Measurements from ENCODE around the gene GPR87. TPM values are rescaled to one million over a fixed set of nuclear protein-coding genes. Genes with fewer than 3 reads are reported as not detected.

Gene GPR87
- total RNA-seq, 1 donor from 2014 or later: 1.0 TPM

GRCh38 chr3:151307583-151308488, 8.8 kb downstream of the GPR87 start:
- Mint-ChIP-seq H3K4me3 (no peak overlapping the region), H3K36me3 (ENCODE audit: low read depth) (no peaks in the 10 kb centered on the region), H3K27me3 (peaks cover 2% of the 10 kb centered on the region), H3K27ac (peak overlapping the region; percentile 35), H3K4me1 (peaks cover 37% of the 10 kb centered on the region), H3K9me3 (peaks cover 4% of the 10 kb centered on the region)
- no peak for DNase-seq
- intact Hi-C loops (cut with micrococcal nuclease): loop anchor here (1.0 to 10.0 kb wide), 5 partner anchors 526 to 923 kb away; partner anchors contain the start of gene SIAH2

- peaks cover 37% of the 10 kb centered on the region for H3K4me1 Mint-ChIP-seq
- H3K27ac Mint-ChIP-seq: peak overlapping the region; percentile 50
- no peak overlapping the region for H3K4me3 Mint-ChIP-seq
- intact Hi-C loops (cut with micrococcal nuclease): loop anchor here (5.0 to 10.0 kb wide), 4 partner anchors 525 to 922 kb away; partner anchors contain the start of gene SIAH2
- H3K9me3 Mint-ChIP-seq: peaks cover 7% of the 10 kb centered on the region
- H3K27me3 Mint-ChIP-seq: peaks cover 2% of the 10 kb centered on the region
- DNase-seq: no peak
- no peaks in the 10 kb centered on the region for H3K36me3 Mint-ChIP-seq (ENCODE audit: low read depth)
These were observed 9.5 kb downstream of the GPR87 start for GRCh38 chr3:151307131-151307530.

DNA sequence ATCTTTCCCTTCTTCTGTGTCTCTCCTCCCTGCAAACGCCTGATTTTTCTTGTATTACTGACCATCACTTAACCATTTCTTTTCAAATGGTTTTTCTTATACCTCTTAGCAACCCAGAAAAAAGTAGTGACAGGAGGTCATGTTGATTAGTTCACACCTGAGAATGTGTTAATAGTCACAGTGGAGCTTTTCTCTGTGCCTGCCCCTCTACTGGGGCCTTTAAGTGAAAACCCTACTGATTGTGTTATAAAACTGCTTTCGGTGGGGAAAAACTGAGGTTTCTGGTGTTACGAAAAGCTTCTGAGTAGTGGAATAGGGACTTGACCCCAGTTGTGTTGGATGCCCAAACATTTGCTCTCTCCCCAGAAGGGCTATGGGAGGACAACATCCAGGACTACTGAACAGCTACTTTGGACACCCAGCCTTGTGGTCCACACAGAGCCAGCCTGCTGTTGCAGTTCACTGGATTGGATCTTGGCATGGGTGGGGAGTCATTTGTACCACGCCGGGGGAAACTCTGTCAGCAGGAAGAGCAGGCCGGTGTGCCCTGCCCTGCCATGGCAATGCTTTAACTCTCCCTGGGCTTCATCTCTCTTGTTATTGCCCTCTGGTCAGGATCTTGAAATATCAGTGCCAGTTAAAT, 10.3 kb downstream of the GPR87 start:
- intact Hi-C loops (cut with micrococcal nuclease): loop anchor here (5.0 to 10.0 kb wide), 4 partner anchors 524 to 921 kb away; partner anchors contain the start of gene SIAH2
- peaks cover 7% of the 10 kb centered on the region for H3K9me3 Mint-ChIP-seq
- H3K4me3 Mint-ChIP-seq: peak overlapping the region; percentile 13
- peaks cover 2% of the 10 kb centered on the region for H3K27me3 Mint-ChIP-seq
- H3K4me1 Mint-ChIP-seq: peaks cover 43% of the 10 kb centered on the region
- no peaks in the 10 kb centered on the region for H3K36me3 Mint-ChIP-seq (ENCODE audit: low read depth)
- DNase-seq: no peak
- H3K27ac Mint-ChIP-seq: peak overlapping the region; percentile 80

DNA sequence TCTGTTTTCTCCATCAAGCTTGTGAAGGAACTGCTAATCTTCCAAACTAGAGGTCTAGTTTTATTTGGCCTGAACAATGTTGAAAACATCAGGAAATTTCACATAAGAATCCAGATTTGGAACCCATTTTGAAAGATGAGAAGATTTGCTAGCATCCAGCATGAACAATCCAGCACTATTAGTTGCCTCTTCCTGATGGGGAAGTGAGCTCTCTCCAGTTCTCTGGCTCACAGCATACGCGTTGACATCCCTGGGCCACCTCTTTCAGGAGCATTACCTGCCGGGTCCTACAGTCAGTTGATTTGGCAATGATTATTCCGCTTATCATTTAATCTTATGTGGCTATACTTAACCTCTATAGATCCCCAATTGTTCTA, 10.9 kb downstream of the GPR87 start:
- H3K36me3 Mint-ChIP-seq (ENCODE audit: low read depth): no peaks in the 10 kb centered on the region
- H3K27ac Mint-ChIP-seq: peak overlapping the region; percentile 80
- H3K4me3 Mint-ChIP-seq: peak overlapping the region; percentile 13
- H3K9me3 Mint-ChIP-seq: peaks cover 7% of the 10 kb centered on the region
- no peak for DNase-seq
- peaks cover 2% of the 10 kb centered on the region for H3K27me3 Mint-ChIP-seq
- intact Hi-C loops (cut with micrococcal nuclease): loop anchor here (1.0 to 10.0 kb wide), 10 partner anchors 11 to 921 kb away; partner anchors contain the start of genes GPR171, GPR87 and SIAH2
- H3K4me1 Mint-ChIP-seq: peaks cover 47% of the 10 kb centered on the region

- Mint-ChIP-seq H3K27me3 (peaks cover 2% of the 10 kb centered on the region), H3K36me3 (ENCODE audit: low read depth) (no peaks in the 10 kb centered on the region), H3K27ac (peak overlapping the region; percentile 80), H3K4me1 (peaks cover 50% of the 10 kb centered on the region), H3K9me3 (peaks cover 7% of the 10 kb centered on the region), H3K4me3 (peak overlapping the region; percentile 13)
- intact Hi-C loops (cut with micrococcal nuclease): loop anchor here (1.0 to 10.0 kb wide), 10 partner anchors 11 to 920 kb away; partner anchors contain the start of genes GPR171, GPR87 and SIAH2
- DNase-seq: peak; percentile 65
These were observed 11.4 kb downstream of the GPR87 start for GRCh38 chr3:151305060-151305774.

DNA sequence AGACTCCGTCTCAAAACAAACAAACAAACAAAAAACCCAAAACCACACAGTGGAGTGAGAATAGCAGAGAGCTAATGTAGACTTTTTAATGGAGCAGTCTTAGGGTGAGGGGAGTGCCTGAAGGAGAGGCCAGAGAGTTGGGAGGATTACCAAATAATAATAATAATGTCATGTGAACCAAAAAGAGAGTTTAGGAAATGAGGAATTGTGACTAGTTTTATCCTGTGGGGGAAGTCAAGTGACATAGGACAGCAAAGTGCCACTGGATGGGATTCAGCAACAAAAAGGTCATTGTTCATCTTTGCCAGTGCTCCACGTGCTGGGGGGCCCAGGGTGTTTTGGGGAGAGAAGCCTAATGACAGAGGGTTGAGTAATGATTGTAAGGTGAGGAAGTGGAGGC, 12.9 kb downstream of the GPR87 start:
- DNase-seq: no peak
- intact Hi-C loops (cut with micrococcal nuclease): loop anchor here (2.0 to 10.0 kb wide), 3 partner anchors 17 to 919 kb away; no protein-coding TSS in a partner anchor
- Mint-ChIP-seq H3K9me3 (peaks cover 7% of the 10 kb centered on the region), H3K4me1 (peaks cover 48% of the 10 kb centered on the region), H3K36me3 (ENCODE audit: low read depth) (no peaks in the 10 kb centered on the region), H3K27me3 (peaks cover 6% of the 10 kb centered on the region), H3K4me3 (no peak overlapping the region), H3K27ac (peak overlapping the region; percentile 10)

DNA sequence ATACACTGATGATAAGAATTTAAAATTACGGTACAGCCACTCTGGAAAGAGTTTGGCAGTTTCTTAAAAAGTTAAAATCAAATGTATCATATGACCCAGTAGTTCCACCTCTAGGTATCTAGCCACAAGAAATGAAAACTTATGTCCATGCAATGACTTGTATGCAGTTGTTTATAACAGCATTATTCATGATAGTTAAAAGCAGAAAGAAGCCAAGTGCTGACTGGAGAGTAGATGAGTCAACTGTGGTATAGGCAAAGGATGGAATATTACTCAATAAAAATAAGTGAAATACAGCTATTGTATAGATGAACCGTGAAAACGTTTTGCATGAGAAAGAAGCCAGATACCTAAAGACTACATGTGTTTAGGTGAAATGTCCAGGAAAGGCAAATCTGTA, 14.8 kb downstream of the GPR87 start:
- Mint-ChIP-seq H3K4me3 (no peak overlapping the region), H3K36me3 (ENCODE audit: low read depth) (no peaks in the 10 kb centered on the region), H3K4me1 (peaks cover 41% of the 10 kb centered on the region), H3K27ac (peak overlapping the region; percentile 17), H3K9me3 (peaks cover 7% of the 10 kb centered on the region), H3K27me3 (peaks cover 18% of the 10 kb centered on the region)
- intact Hi-C loops (cut with micrococcal nuclease): loop anchor here (1.0 to 10.0 kb wide), 2 partner anchors 17 to 917 kb away; no protein-coding TSS in a partner anchor
- DNase-seq: no peak

- peaks cover 24% of the 10 kb centered on the region for H3K27me3 Mint-ChIP-seq
These were observed 16.1 kb downstream of the GPR87 start for GRCh38 chr3:151300539-151300938.

GRCh38 chr3:151299006-151299405, 17.6 kb downstream of the GPR87 start:
- peaks cover 18% of the 10 kb centered on the region for H3K4me1 Mint-ChIP-seq
- intact Hi-C loops (cut with micrococcal nuclease): loop anchor here (10.0 kb wide), 1 partner anchor 116 kb away; no protein-coding TSS in a partner anchor
- no peak for DNase-seq
- no peak overlapping the region for H3K4me3 Mint-ChIP-seq
- H3K9me3 Mint-ChIP-seq: peaks cover 7% of the 10 kb centered on the region
- no peak overlapping the region for H3K27ac Mint-ChIP-seq
- H3K27me3 Mint-ChIP-seq: peaks cover 33% of the 10 kb centered on the region
- H3K36me3 Mint-ChIP-seq (ENCODE audit: low read depth): no peaks in the 10 kb centered on the region

More at GRCh38 chr3:151300539-151300938, 16.1 kb downstream of the GPR87 start:
- intact Hi-C loops (cut with micrococcal nuclease): loop anchor here (10.0 kb wide), 1 partner anchor 916 kb away; no protein-coding TSS in a partner anchor
- H3K36me3 Mint-ChIP-seq (ENCODE audit: low read depth): no peaks in the 10 kb centered on the region
- peaks cover 7% of the 10 kb centered on the region for H3K9me3 Mint-ChIP-seq
- H3K4me3 Mint-ChIP-seq: no peak overlapping the region
- peak; percentile 41 for DNase-seq
- no peak overlapping the region for H3K27ac Mint-ChIP-seq
- H3K4me1 Mint-ChIP-seq: peaks cover 28% of the 10 kb centered on the region

DNA sequence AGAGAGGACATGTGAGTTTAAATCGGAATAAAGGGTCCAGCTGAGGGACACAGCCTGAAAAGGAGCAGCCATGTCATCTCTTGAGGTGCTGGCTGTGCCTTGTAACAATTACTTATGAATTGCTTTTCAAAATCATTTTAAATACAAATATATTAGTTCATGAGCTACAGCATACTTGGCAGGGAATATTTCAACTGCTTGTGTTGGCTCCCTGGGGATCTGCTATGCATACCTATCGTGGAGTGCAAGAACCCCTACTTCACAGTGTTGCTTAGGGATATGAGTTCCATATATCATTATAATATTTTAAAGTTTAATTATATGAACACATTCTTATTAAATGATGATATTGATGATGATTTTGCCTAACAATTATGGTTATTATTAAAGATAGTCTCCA, 19.2 kb downstream of the GPR87 start:
- Mint-ChIP-seq H3K4me1 (peaks cover 13% of the 10 kb centered on the region), H3K4me3 (no peak overlapping the region), H3K9me3 (no peaks in the 10 kb centered on the region), H3K36me3 (ENCODE audit: low read depth) (no peaks in the 10 kb centered on the region), H3K27ac (no peak overlapping the region), H3K27me3 (peaks cover 33% of the 10 kb centered on the region)
- intact Hi-C loops (cut with micrococcal nuclease): loop anchor here (10.0 kb wide), 1 partner anchor 117 kb away; no protein-coding TSS in a partner anchor
- peak; percentile 14 for DNase-seq

GRCh38 chr3:151296226-151296625, 20.4 kb downstream of the GPR87 start:
- H3K9me3 Mint-ChIP-seq: no peaks in the 10 kb centered on the region
- no peaks in the 10 kb centered on the region for H3K36me3 Mint-ChIP-seq (ENCODE audit: low read depth)
- H3K27me3 Mint-ChIP-seq: peaks cover 36% of the 10 kb centered on the region
- H3K4me1 Mint-ChIP-seq: peaks cover 5% of the 10 kb centered on the region
- H3K4me3 Mint-ChIP-seq: no peak overlapping the region
- peak; percentile 44 for DNase-seq
- intact Hi-C loops (cut with micrococcal nuclease): loop anchor here (10.0 kb wide), 1 partner anchor 119 kb away; no protein-coding TSS in a partner anchor
- no peak overlapping the region for H3K27ac Mint-ChIP-seq

DNA sequence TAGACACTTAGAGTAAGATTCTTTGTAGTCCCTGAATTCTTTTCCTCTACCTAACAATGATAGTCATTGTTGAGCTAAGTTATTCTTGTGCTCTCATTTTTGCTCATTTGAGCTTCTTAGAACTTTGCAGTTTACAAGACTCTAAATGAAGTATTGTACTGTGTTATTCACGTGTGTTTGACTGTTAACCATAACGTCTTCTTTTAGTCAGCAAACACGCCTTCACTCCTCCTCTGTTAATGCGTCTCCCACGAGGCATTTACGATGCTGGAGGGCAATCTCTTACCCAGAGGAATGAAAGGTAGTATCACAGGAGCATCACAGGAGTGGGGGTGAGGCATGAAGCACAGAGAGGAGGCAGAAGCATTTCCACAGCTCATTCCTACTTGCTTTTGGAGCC, 23.5 kb downstream of the GPR87 start:
- peaks cover 28% of the 10 kb centered on the region for H3K27me3 Mint-ChIP-seq
- no peaks in the 10 kb centered on the region for H3K4me1 Mint-ChIP-seq
- no peak overlapping the region for H3K27ac Mint-ChIP-seq
- H3K36me3 Mint-ChIP-seq (ENCODE audit: low read depth): no peaks in the 10 kb centered on the region
- intact Hi-C loops (cut with micrococcal nuclease): loop anchor here (10.0 kb wide), 1 partner anchor 122 kb away; no protein-coding TSS in a partner anchor
- H3K4me3 Mint-ChIP-seq: no peak overlapping the region
- no peaks in the 10 kb centered on the region for H3K9me3 Mint-ChIP-seq
- peak; percentile 45 for DNase-seq

DNA sequence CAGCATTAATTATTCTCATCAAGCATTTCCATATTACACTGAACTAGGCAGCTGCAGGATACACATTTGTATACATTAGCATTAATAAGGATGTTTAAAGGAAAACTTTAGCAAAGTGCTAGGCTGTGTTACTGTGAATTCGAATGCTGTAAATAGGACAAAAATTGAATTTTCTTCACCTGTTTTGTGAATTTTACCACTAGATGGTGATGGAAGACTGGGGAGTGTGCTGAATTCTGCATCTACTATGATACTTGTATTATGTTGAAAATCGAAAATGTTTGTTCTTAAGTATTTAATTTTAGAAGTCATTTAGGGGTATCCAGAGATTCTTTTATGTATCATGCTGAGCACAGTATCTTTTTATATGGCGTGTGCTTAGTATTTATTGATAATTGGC, 25.9 kb downstream of the GPR87 start:
- Mint-ChIP-seq H3K36me3 (ENCODE audit: low read depth) (no peaks in the 10 kb centered on the region), H3K4me1 (no peaks in the 10 kb centered on the region), H3K27me3 (peaks cover 14% of the 10 kb centered on the region), H3K4me3 (no peak overlapping the region), H3K9me3 (no peaks in the 10 kb centered on the region), H3K27ac (no peak overlapping the region)
- intact Hi-C loops (cut with micrococcal nuclease): loop anchor here (1.0 to 10.0 kb wide), 4 partner anchors 38 to 628 kb away; no protein-coding TSS in a partner anchor
- DNase-seq: peak; percentile 54
